SH-SY5Y (cell line): ENCODE data around the gene NFATC2IP.

ENCODE experiments used
- GATA2 ChIP-seq: IDR thresholded peaks from 2 replicates; pipeline ENCODE4 v1.6.1; 2011; ENCODE audit warnings: mild to moderate bottlenecking, low read depth, low read length
- GATA3 ChIP-seq: IDR thresholded peaks from 2 replicates; pipeline ENCODE4 v1.6.1; 2011; ENCODE audit warnings: low read depth, mild to moderate bottlenecking, low read length, moderate library complexity

Gene NFATC2IP

DNA sequence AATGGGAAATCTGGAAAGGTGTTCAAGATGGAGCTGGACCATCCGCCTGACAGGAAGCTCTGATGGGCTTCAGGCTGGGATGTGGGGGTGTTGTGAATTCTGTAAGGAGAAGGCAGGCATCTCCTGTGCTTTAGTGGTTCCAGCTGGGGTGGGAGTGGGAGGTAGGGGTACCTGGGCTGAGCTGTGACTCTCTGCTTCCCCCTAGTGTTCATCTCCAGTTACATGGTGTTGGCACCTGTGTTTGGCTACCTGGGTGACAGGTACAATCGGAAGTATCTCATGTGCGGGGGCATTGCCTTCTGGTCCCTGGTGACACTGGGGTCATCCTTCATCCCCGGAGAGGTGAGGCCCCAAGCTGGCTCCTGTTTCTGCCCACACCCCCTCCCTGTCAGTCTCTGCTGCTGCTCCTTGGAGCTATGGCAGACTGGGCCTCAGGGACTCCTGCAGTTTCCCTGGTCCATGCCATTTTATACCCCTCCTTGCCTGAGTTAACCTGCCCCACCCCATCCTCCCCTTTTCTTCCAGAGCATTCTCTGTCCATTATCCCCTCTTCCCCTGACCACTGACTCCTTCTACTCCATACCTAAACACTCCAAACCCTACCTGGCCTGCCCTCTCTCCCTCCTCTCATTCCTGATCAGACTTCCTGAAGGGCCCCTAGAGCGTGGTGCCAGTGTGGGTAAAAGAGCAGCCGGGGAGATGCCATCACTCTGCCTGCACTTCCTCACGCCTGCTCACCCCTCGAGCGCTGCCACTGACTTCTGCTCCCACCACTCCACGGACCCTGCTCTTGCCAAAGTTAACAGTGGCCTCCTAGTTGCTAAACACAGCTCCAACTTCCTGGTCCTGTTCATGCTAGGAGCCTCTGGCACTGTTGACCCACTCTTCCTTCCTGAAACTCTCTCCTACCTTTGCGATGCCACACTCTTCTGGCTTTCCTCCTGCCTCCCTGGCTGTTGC lies 27.2 kb downstream of the NFATC2IP start:
- TF ChIP-seq GATA3, result no peak
- no peak for TF ChIP-seq GATA2

DNA sequence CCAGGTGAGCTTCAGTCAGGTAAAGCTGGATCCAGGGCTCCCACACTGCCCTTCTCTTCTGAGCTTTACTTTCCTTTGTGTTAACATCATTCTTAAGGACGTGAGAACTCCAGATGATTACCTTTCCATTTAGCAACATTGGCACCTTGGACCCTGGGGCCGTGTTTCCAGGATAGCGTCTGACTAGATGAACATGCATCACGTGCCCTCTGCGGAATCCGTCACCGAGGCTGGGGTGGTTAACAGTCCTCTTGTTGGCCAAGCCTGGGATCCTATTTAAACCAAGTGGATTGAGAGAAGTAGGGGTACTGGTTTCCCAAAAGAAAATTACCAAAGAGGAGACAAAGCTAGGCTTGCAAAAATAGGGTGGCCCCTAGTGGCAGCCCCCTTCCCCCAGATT lies 30.2 kb downstream of the NFATC2IP start:
- TF ChIP-seq GATA2 (no peak), GATA3 (no peak)

DNA sequence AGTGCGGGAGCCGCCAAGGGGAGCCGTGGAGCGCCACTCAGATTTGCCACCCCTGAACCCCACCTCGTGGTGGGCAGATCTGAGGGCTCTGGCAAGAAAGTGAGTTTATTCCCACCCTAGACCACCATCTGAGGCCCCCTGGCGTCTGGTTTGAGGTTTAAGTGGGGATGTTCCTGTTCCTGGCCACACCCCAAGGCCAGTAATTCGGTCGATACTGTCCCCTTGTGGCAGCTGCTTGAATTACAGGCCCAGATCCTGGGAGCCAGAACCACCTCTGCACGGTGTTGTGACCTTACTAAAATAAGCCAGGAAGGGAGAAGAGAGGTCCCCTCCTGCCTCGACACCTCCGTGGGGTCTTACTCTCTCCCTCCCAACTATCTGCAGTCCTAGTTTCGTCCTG lies 30.8 kb downstream of the NFATC2IP start:
- TF ChIP-seq GATA2 (no peak), GATA3 (no peak)

DNA sequence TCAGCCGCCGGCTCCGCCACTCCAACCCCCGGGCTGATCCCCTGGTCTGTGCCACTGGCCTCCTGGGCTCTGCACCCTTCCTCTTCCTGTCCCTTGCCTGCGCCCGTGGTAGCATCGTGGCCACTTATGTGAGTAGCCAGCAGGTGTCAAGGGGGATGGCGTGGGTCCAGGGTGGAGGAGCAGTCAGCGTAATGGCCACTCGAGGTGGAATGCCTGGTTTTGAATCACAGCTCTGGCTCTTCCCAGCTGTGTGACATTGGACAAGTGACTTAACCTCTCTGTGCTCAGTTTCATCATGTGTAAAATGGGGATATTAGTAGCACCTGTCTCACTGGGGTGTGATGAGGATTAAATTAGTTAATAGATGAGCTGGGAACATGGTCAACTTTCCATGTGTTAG lies 31.7 kb downstream of the NFATC2IP start:
- no peak for TF ChIP-seq GATA2
- TF ChIP-seq GATA3, result no peak

DNA sequence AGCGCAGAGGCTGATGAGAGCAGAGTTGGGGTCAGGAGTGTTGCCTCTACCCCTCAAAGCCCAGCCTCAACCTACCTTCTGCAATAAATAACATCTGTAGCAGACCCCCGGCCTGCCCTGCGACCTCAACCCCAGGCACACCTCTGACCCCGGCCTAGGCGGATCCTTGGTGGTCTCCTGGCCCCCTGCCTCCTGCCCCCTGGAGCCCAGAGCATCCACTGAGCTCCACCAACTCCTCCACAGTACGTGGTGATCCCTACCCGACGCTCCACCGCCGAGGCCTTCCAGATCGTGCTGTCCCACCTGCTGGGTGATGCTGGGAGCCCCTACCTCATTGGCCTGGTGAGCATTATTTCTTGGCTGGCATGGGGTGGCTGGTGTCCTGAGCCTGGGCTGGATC lies 32.2 kb downstream of the NFATC2IP start:
- no peak for TF ChIP-seq GATA3
- no peak for TF ChIP-seq GATA2

DNA sequence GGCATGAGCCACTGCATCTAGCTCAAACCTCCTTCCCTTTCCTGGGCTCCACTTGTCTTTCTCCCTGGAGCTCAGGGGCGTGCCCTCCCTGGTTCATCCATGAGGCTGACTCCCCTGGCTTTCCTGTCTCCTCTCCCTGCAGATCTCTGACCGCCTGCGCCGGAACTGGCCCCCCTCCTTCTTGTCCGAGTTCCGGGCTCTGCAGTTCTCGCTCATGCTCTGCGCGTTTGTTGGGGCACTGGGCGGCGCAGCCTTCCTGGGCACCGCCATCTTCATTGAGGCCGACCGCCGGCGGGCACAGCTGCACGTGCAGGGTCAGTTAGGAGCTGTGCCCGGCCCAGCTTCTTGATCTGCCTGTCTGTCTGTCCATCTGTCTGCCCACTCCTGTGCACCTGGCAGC lies 32.9 kb downstream of the NFATC2IP start:
- no peak for TF ChIP-seq GATA3
- TF ChIP-seq GATA2, result no peak

DNA sequence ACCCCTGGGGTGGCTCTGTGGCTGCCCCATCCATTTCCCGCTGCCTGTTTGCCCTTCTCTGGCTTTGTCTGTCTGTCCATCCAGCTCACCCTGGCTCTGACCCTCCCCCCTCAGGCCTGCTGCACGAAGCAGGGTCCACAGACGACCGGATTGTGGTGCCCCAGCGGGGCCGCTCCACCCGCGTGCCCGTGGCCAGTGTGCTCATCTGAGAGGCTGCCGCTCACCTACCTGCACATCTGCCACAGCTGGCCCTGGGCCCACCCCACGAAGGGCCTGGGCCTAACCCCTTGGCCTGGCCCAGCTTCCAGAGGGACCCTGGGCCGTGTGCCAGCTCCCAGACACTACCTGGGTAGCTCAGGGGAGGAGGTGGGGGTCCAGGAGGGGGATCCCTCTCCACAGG lies 33.4 kb downstream of the NFATC2IP start:
- TF ChIP-seq GATA3 (no peak), GATA2 (no peak)

DNA sequence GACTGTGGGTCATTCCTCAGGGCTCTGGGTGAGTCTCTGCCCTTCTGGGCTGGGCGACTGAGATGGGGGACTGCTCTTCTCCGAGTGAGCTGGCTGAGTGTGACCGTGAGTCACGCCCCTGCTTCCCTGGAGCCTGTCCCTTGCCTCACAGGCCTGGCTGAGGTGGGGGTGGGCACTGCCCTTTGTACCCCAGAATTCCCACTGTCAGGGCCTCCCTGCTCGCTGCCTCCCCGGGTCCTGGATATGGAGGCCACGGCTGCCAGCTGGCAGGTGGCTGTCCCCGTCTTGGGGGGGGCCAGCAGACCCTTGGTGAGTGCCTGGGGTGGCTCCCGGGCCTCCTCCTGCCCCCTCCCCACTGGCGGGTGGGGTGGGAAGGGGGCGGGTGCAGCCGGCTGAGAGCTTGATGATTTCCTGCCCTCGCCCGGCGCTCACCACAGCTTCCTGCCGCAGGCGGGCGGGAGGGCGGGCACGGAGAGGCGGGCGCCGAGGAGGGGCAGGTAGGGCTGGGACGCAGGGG lies 33.9 kb downstream of the NFATC2IP start, which contains the start of gene LAT:
Gene LAT, plus strand, starts transcription at position 434 of the 517 bp plus-strand sequence. CDS start 366 bp downstream, outside the sequence.
- TF ChIP-seq GATA3 (no peak), GATA2 (no peak)

DNA sequence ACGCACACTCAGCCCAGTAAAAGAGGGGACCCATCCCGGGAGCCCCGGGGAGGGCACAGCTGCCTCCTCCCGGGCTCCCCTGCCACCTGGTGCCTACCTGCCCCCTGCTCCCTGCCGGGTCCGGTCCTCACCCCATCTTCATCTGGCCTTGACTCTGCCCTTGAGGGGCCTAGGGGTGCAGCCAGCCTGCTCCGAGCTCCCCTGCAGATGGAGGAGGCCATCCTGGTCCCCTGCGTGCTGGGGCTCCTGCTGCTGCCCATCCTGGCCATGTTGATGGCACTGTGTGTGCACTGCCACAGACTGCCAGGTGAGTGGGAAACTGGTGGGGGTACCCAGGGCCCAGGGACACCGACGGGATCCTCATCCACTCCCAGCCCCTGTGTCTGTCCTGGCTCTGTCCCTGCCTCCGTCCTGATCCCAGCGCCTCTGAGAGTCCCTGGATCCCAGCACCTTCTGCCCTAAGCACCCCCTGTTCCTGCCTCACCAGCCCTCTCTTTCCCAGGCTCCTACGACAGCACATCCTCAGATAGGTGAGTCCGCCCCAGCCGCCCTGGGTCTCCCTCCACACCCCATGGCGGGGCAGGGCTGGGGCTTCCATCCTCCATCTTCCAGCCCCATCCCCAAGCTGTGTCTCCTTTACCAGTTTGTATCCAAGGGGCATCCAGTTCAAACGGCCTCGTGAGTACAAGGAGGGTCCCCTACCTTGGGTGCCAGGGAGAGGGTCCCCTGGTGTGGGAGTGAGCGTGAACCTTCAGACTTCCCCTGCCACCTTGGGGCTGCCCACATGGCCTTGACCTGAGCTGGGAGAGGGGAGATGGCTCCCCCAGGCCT lies 34.7 kb downstream of the NFATC2IP start:
- TF ChIP-seq GATA2 (no peak), GATA3 (no peak)

DNA sequence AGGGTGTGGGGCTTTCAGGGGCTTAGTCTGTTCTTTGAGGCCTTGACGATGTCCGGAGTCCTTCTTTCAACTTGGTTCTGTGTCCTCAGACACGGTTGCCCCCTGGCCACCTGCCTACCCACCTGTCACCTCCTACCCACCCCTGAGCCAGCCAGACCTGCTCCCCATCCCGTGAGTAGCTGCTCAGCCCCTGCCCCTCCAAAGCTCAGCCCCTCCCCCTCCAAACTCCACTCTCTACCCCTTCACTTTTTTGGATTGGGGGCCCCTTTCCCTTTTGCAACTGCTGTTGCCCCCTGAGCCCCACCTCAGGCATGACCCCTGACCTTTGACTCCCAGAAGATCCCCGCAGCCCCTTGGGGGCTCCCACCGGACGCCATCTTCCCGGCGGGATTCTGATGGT lies 35.3 kb downstream of the NFATC2IP start:
- TF ChIP-seq GATA3 (no peak), GATA2 (no peak)

DNA sequence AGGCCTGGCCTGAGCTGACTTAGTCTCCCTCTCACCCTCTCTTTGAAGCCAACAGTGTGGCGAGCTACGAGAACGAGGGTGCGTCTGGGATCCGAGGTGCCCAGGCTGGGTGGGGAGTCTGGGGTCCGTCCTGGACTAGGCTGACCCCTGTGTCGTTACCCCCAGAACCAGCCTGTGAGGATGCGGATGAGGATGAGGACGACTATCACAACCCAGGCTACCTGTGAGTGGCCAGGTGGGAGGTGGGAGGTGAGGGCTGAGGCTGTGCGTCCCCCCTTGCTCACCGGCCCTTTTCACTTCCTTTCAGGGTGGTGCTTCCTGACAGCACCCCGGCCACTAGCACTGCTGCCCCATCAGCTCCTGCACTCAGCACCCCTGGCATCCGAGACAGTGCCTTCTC lies 35.8 kb downstream of the NFATC2IP start:
- TF ChIP-seq GATA2 (no peak), GATA3 (no peak)

DNA sequence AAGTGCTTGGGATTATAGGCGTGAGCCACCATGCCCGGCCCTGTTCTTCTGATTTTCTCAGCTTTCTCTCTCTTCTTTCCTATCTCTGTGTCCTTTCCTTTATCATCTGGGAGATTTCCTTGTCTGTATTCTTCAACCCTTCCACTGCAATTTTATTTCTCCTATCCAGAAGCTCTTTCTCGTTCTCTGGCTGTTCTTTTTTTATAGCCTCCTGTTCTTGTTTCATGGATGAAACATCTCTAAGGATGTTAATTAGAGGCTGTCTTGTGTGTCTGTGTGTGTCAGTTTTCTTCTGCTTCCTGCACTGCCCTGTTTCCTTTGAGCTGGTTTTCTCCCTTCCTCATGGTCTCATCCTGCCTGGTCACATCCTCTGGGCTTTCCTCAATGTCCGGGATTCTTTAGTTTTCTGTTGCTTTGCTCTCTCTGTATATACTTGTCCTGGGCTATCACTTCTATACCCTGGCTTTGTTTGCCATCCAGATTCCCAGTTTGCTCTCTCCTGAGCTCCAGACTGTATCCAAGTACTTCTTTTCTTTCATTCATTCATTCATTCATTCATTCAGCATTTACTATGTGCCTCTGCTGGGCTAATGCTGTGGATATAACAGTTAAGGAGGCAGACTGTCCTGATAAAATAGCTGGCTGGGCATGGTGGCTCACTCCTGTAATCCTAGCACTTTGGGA lies 36.6 kb downstream of the NFATC2IP start:
- TF ChIP-seq GATA2 (no peak), GATA3 (no peak)

DNA sequence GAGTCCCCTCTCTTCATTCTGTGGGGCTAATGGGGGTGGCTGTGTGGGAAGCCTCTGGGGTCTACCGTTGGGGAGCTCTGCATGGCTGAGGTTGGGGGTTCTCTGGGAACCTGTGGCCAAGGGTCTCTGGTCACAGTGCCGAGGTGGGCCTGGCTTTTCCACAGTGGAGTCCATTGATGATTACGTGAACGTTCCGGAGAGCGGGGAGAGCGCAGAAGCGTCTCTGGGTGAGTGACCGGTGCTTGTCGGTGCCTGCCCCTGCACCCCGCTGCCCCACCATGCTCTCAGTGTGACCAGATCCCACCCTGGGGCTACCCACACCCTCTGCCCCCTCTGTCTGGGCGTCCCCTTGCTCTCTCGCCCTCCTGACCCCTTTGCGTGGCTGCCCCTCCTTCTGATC lies 38.6 kb downstream of the NFATC2IP start:
- TF ChIP-seq GATA3 (no peak), GATA2 (no peak)
